Measurements from ENCODE around the gene SNRNP35.
"Not testable (repeated sequence)": the region's sequence is repeated elsewhere in the genome, so short reads cannot be mapped to it uniquely, and the experiment has no call there.

The SNRNP35 gene

GRCh38 chr12:123502163-123502704 is 44.3 kb downstream of the SNRNP35 start:
- no peak for TF ChIP-seq CTCF (IDR thresholded peaks at IDR 0.05; ENCODE audit: low read depth, low read length)
- in situ Hi-C loops (cut with HindIII; ENCODE audit: low sequenced_read_pairs): no loop called here
- no peak overlapping the region for H3K4me3 ChIP-seq (ENCODE audit: low read depth, low read length)

GRCh38 chr12:123506059-123506842 is 48.3 kb downstream of the SNRNP35 start:
- DNase-seq (ENCODE audit: low read depth, low spot score): no peak
- in situ Hi-C loops (cut with HindIII; ENCODE audit: low sequenced_read_pairs): no loop called here
- no peak for TF ChIP-seq CTCF (IDR thresholded peaks at IDR 0.05; ENCODE audit: low read depth, low read length)
- no peak overlapping the region for H3K4me3 ChIP-seq (ENCODE audit: low read depth, low read length)

More at GRCh38 chr12:123502163-123502704, 44.3 kb downstream of the SNRNP35 start:
- DNase-seq (ENCODE audit: low read depth, low spot score): no peak

- H3K4me3 ChIP-seq (ENCODE audit: low read depth, low read length): no peak overlapping the region
- in situ Hi-C loops (cut with HindIII; ENCODE audit: low sequenced_read_pairs): no loop called here
- no peak for TF ChIP-seq CTCF (IDR thresholded peaks at IDR 0.05; ENCODE audit: low read depth, low read length)
- DNase-seq (ENCODE audit: low read depth, low spot score): no peak
These were observed 48.9 kb downstream of the SNRNP35 start for GRCh38 chr12:123506843-123507236.

- no peak overlapping the region for H3K4me3 ChIP-seq (ENCODE audit: low read depth, low read length)
- no peak for TF ChIP-seq CTCF (IDR thresholded peaks at IDR 0.05; ENCODE audit: low read depth, low read length)
- no peak for DNase-seq (ENCODE audit: low read depth, low spot score)
- in situ Hi-C loops (cut with HindIII; ENCODE audit: low sequenced_read_pairs): no loop called here
These were observed 55.1 kb downstream of the SNRNP35 start for GRCh38 chr12:123512838-123513665.

GRCh38 chr12:123513805-123514204 is 55.9 kb downstream of the SNRNP35 start:
- in situ Hi-C loops (cut with HindIII; ENCODE audit: low sequenced_read_pairs): no loop called here

GRCh38 chr12:123514582-123515221 is 56.8 kb downstream of the SNRNP35 start:
- DNase-seq (ENCODE audit: low read depth, low spot score); H3K4me3 ChIP-seq (ENCODE audit: low read depth, low read length); in situ Hi-C loops (cut with HindIII; ENCODE audit: low sequenced_read_pairs): not testable (repeated sequence)

More at GRCh38 chr12:123513805-123514204, 55.9 kb downstream of the SNRNP35 start:
- TF ChIP-seq CTCF (IDR thresholded peaks at IDR 0.05; ENCODE audit: low read depth, low read length): no peak
- H3K4me3 ChIP-seq (ENCODE audit: low read depth, low read length): no peak overlapping the region
- DNase-seq (ENCODE audit: low read depth, low spot score): no peak
